ENCODE measurements around the gene AVP. TPM values are rescaled to one million over a fixed set of nuclear protein-coding genes. Genes with fewer than 3 reads are reported as not detected.

Gene AVP
- total RNA-seq, 1 experiment from 2014 or later = not detected

DNA sequence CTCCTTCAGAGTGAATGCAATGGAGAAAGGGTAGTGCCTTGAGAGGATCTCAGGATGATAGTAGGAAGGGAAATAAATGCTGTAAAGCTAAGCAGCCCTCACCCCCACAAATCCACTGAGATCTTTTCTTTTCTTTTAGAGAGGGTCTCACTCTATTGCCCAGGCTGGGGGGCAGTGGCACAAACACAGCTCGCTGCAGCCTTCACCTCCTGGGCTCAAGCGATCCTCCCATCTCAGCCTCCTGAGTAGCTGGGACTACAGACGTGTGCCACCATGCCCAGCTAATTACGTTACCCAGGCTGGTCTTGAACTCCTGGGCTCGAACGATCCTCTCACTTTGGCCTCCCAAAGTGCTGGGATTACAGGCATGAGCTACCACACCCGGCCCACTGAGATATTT is 16.0 kb upstream of the AVP start:
- intact Hi-C loops (cut with micrococcal nuclease; ENCODE audit: unreplicated experiment) = no loop called here
- Mint-ChIP-seq H3K9me3 (ENCODE audit: unreplicated experiment) (no peaks in the 10 kb centered on the region), H3K4me1 (ENCODE audit: low read depth, unreplicated experiment) (no peaks in the 10 kb centered on the region), H3K27ac (ENCODE audit: unreplicated experiment) (no peak overlapping the region), H3K36me3 (ENCODE audit: insufficient read depth, unreplicated experiment) (no peaks in the 10 kb centered on the region), H3K4me3 (ENCODE audit: unreplicated experiment) (no peak overlapping the region), H3K27me3 (ENCODE audit: insufficient read depth, unreplicated experiment) (no peaks in the 10 kb centered on the region)
- Histone ChIP-seq H3K4me1 (0 out of 2 replicates have a peak, but pooled peaks cover 4% of the 10 kb centered on the region), H3K4me3 (ENCODE audit: low read depth, low read length) (no peak overlapping the region), H3K36me3 (ENCODE audit: control insufficient read depth, insufficient read depth, low read length) (no peaks in the 10 kb centered on the region), H3K9me3 (no peaks in the 10 kb centered on the region), H3K27me3 (replicated peaks; ENCODE audit: control insufficient read depth, insufficient read depth, low read length) (no peaks in the 10 kb centered on the region)
- no TSS peak for BruUV-seq (replicated peaks)
- no peak for DNase-seq
- TF ChIP-seq, protein P1, sequence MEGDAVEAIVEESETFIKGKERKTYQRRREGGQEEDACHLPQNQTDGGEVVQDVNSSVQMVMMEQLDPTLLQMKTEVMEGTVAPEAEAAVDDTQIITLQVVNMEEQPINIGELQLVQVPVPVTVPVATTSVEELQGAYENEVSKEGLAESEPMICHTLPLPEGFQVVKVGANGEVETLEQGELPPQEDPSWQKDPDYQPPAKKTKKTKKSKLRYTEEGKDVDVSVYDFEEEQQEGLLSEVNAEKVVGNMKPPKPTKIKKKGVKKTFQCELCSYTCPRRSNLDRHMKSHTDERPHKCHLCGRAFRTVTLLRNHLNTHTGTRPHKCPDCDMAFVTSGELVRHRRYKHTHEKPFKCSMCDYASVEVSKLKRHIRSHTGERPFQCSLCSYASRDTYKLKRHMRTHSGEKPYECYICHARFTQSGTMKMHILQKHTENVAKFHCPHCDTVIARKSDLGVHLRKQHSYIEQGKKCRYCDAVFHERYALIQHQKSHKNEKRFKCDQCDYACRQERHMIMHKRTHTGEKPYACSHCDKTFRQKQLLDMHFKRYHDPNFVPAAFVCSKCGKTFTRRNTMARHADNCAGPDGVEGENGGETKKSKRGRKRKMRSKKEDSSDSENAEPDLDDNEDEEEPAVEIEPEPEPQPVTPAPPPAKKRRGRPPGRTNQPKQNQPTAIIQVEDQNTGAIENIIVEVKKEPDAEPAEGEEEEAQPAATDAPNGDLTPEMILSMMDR (IDR thresholded peaks at IDR 0.05; ENCODE audit: insufficient read depth in 1 of 2, low read depth in 1 of 2, low read length in 1 of 2, severe bottlenecking in 1 of 2, unreplicated experiment in 1 of 2) = no peak
- POLR2A ChIA-PET = no interaction called here
- CTCF ChIA-PET = interaction anchor here (0.6 kb wide), 1 partner anchor 23 kb away, joined by 4 read pairs; no protein-coding TSS in a partner anchor

DNA sequence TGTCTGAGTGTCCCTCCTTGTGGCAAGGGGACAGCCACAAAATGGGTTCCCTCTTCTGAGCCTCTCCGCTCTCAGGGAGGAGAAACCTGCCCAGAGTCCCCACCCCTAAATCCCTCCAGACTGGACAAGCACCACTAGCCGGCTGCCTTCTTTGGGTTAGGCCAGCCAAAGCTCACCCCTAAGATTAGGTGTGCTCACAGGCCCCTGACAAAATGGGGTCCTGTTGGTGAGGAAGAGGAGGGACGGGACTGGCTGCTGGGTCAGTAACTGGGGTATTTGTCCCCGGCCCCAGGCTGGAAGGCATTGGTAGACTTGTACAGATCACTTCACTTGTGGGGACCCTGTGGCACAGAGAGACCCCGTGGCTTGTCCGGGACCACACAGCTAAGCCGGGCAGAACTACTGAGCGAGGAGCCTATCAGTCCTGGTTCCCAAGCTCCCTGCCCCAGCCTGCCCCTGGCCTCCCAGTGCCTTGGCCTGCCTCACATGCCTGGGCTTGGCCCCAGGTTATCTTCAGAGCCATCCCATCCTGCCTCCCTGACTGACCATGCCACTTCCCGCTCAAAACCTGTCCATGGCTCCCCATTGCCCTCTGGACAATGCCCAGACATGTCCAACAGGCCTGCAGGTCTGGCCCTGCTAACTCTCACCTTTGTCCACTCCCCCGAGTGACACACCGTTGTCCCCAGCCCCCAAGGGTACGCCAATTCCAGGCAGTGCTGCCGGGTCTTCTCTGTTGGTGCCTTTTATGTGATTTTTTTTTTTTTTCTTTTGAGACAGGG is 10.5 kb upstream of the AVP start:
- ChIA-PET POLR2A (no interaction called here), CTCF (interaction anchor here (1.2 kb wide), 1 partner anchor 222 kb away, joined by 3 read pairs; no protein-coding TSS in a partner anchor)
- no peak overlapping the region for H3K4me3 ChIP-seq (ENCODE audit: low read depth, low read length)
- Mint-ChIP-seq H3K27me3 (ENCODE audit: insufficient read depth, unreplicated experiment) (no peaks in the 10 kb centered on the region), H3K36me3 (ENCODE audit: insufficient read depth, unreplicated experiment) (no peaks in the 10 kb centered on the region), H3K27ac (ENCODE audit: unreplicated experiment) (no peak overlapping the region), H3K4me1 (ENCODE audit: low read depth, unreplicated experiment) (no peaks in the 10 kb centered on the region), H3K4me3 (ENCODE audit: unreplicated experiment) (no peak overlapping the region), H3K9me3 (ENCODE audit: unreplicated experiment) (no peaks in the 10 kb centered on the region)
- intact Hi-C loops (cut with micrococcal nuclease; ENCODE audit: unreplicated experiment) = no loop called here
- DNase-seq = no peak
- BruUV-seq (replicated peaks) = no TSS peak
- H3K27me3 ChIP-seq (replicated peaks; ENCODE audit: control insufficient read depth, insufficient read depth, low read length) = no peaks in the 10 kb centered on the region
- H3K4me1 ChIP-seq = no peaks in the 10 kb centered on the region
- H3K9me3 ChIP-seq = no peaks in the 10 kb centered on the region
- no peaks in the 10 kb centered on the region for H3K36me3 ChIP-seq (ENCODE audit: control insufficient read depth, insufficient read depth, low read length)
- TF ChIP-seq, protein P1 (IDR thresholded peaks at IDR 0.05; ENCODE audit: insufficient read depth in 1 of 2, low read depth in 1 of 2, low read length in 1 of 2, severe bottlenecking in 1 of 2, unreplicated experiment in 1 of 2) = no peak

DNA sequence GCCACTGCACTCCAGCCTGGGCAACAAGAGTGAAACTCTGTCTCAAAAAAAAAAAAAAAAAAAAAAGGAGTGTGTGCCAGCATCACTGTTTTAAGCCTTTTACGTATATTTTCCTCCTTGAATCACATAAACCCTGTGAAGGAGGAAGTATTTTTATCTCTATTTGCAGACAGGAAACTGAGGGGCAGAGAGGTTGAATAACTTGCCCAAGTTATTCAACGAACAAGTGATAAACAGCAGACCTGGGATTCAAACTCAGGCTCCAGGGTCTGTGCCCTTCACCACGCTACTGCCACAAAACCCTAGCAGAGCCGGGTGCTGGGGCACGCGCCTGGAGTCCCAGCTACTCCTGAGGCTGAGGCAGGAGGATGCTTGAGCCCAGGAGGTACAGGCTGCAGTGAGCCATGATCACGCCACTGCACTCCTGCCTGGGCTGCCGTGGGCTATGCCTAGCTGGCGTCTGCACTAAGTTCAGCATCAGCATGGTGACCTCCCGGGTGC is 9.4 kb upstream of the AVP start:
- no peak for DNase-seq
- no peak overlapping the region for H3K4me3 ChIP-seq (ENCODE audit: low read depth, low read length)
- TF ChIP-seq, protein P1 (IDR thresholded peaks at IDR 0.05; ENCODE audit: insufficient read depth in 1 of 2, low read depth in 1 of 2, low read length in 1 of 2, severe bottlenecking in 1 of 2, unreplicated experiment in 1 of 2) = no peak
- CTCF ChIA-PET = no interaction called here
- Mint-ChIP-seq H3K36me3 (ENCODE audit: insufficient read depth, unreplicated experiment) (no peaks in the 10 kb centered on the region), H3K4me3 (ENCODE audit: unreplicated experiment) (no peak overlapping the region), H3K9me3 (ENCODE audit: unreplicated experiment) (no peaks in the 10 kb centered on the region), H3K27ac (ENCODE audit: unreplicated experiment) (no peak overlapping the region), H3K4me1 (ENCODE audit: low read depth, unreplicated experiment) (no peaks in the 10 kb centered on the region), H3K27me3 (ENCODE audit: insufficient read depth, unreplicated experiment) (no peaks in the 10 kb centered on the region)
- H3K4me1 ChIP-seq = no peaks in the 10 kb centered on the region
- BruUV-seq (replicated peaks) = no TSS peak
- POLR2A ChIA-PET = no interaction called here
- no peaks in the 10 kb centered on the region for H3K9me3 ChIP-seq
- no peaks in the 10 kb centered on the region for H3K36me3 ChIP-seq (ENCODE audit: control insufficient read depth, insufficient read depth, low read length)
- intact Hi-C loops (cut with micrococcal nuclease; ENCODE audit: unreplicated experiment) = no loop called here
- no peaks in the 10 kb centered on the region for H3K27me3 ChIP-seq (replicated peaks; ENCODE audit: control insufficient read depth, insufficient read depth, low read length)
